Bronchial epithelial cell (primary cell): ENCODE measurements around the gene PCDHA2. TPM values are rescaled to one million over a fixed set of nuclear protein-coding genes. Genes with fewer than 3 reads are reported as not detected.
A peak's percentile ranks its signal among the peaks of the same experiment; 100 is the strongest.
"Not testable (repeated sequence)": the region's sequence is repeated elsewhere in the genome, so short reads cannot be mapped to it uniquely, and the experiment has no call there.

Experiments
- DNase-seq: peaks from one replicate; pipeline ENCODE4 v3.0.0-alpha.2; 2010; ENCODE audit warnings: low read depth
- FAIRE-seq: peaks from 2 replicates; lab custom pipeline; 2011; peaks lifted over from hg19 to GRCh38; lab: Jason Lieb, UNC
- H3K27me3 ChIP-seq: 2 replicates; pipeline ENCODE4 v1.5.1; 2011; ENCODE audit warnings: low read length; ENCODE audit not compliant: control insufficient read depth, insufficient read depth
- H3K36me3 ChIP-seq: 2 replicates; pipeline ENCODE4 v1.5.1; 2011; ENCODE audit warnings: low read length; ENCODE audit not compliant: control insufficient read depth, insufficient read depth
- H3K4me3 ChIP-seq: 2 replicates; pipeline ENCODE4 v1.5.1; 2011; ENCODE audit warnings: mild to moderate bottlenecking, low read depth, low read length, control low read depth
- total RNA-seq: library from RNA; depleted of rRNA; stranded (reverse); fragments of >200 nt; gene quantifications from 2 replicates; pipeline ENCODE4 v1.2.1, GENCODE V29; 2014
- TF ChIP-seq, protein P1 (sequence below): IDR thresholded peaks from 2 replicates; pipeline ENCODE4 v1.5.1; 2011; ENCODE audit warnings: mild to moderate bottlenecking, moderate library complexity, low read length, control low read depth, inconsistent platforms; ENCODE audit not compliant: insufficient read depth, severe bottlenecking

The PCDHA2 gene
- total RNA-seq, 1 donor from 2014 or later, result under 0.01 TPM

DNA sequence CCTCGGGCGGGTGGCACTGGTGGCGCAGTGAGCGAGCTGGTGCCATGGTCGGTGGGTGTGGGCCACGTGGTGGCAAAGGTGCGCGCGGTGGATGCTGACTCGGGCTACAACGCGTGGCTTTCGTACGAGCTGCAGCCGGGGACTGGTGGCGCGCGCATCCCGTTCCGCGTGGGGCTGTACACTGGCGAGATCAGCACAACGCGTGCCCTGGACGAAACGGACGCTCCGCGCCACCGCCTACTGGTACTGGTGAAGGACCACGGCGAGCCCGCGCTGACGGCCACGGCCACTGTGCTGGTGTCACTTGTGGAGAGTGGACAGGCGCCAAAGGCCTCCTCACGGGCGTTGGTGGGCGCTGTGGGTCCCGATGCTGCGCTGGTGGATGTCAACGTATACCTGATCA lies 14.2 kb downstream of the PCDHA2 start:
- H3K27me3 ChIP-seq, result no peaks in the 10 kb centered on the region
- no peaks in the 10 kb centered on the region for H3K36me3 ChIP-seq
- FAIRE-seq (no peak), DNase-seq (no peak)
- no peak overlapping the region for H3K4me3 ChIP-seq
- TF ChIP-seq, protein P1, sequence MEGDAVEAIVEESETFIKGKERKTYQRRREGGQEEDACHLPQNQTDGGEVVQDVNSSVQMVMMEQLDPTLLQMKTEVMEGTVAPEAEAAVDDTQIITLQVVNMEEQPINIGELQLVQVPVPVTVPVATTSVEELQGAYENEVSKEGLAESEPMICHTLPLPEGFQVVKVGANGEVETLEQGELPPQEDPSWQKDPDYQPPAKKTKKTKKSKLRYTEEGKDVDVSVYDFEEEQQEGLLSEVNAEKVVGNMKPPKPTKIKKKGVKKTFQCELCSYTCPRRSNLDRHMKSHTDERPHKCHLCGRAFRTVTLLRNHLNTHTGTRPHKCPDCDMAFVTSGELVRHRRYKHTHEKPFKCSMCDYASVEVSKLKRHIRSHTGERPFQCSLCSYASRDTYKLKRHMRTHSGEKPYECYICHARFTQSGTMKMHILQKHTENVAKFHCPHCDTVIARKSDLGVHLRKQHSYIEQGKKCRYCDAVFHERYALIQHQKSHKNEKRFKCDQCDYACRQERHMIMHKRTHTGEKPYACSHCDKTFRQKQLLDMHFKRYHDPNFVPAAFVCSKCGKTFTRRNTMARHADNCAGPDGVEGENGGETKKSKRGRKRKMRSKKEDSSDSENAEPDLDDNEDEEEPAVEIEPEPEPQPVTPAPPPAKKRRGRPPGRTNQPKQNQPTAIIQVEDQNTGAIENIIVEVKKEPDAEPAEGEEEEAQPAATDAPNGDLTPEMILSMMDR, result no peak

DNA sequence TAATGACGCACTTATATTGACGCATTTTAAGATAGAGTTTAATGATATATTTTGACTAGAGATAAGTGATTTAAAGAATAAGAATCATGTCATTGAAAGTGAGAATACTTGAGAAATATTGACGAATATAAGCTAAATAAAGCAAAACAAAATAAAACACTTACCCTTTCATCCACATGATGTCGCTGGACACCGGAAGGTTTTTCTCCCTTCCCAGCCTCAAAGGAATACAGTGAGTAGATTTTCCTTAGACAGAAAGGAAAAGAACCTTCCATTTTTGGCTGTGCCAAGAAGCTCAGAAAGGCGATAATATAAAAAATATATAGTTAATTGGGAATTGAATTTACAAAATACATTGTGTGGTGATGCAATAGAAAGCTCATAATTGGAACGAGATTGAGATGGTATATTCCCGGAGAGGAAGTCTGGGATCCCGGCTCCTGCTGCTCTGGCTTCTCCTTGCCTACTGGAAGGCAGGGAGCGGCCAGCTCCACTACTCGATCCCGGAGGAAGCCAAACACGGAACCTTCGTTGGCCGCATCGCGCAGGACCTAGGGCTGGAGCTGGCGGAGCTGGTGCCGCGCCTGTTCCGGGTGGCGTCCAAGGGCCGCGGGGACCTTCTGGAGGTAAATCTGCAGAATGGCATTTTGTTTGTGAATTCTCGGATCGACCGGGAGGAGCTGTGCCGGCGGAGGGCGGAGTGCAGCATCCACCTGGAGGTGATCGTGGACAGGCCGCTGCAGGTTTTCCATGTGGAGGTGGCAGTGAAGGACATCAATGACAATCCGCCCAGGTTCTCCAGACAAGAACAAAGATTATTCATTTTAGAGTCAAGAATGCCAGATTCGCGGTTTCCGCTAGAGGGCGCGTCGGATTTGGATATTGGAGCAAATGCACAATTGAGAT lies 27.0 kb downstream of the PCDHA2 start, which contains the start of gene PCDHA5:
Gene PCDHA5 (plus strand): TSS at position 239 of the 906 bp plus-strand sequence.
- H3K4me3 ChIP-seq, result no peak within 1 kb of the TSS
- H3K36me3 ChIP-seq, result no peaks in the 10 kb centered on the region
- FAIRE-seq (no peak), DNase-seq (peak; percentile 13)
- TF ChIP-seq, protein P1, result peak; percentile 35
- H3K27me3 ChIP-seq, result no peaks in the 10 kb centered on the region

DNA sequence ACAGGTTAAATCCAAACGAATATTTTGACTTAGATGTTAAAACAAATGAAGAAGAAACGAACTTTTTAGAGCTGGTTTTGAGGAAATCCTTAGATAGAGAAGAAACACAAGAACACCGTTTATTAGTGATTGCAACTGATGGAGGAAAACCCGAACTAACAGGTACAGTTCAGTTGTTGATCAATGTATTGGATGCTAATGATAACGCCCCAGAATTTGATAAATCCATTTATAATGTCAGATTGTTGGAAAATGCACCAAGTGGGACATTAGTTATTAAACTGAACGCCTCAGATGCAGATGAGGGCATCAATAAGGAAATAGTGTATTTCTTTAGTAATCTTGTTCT lies 27.6 kb downstream of the PCDHA2 start:
- Histone ChIP-seq H3K36me3 (no peaks in the 10 kb centered on the region), H3K4me3 (no peak overlapping the region), H3K27me3 (no peaks in the 10 kb centered on the region)
- TF ChIP-seq, protein P1, result no peak
- FAIRE-seq (no peak), DNase-seq (no peak)

DNA sequence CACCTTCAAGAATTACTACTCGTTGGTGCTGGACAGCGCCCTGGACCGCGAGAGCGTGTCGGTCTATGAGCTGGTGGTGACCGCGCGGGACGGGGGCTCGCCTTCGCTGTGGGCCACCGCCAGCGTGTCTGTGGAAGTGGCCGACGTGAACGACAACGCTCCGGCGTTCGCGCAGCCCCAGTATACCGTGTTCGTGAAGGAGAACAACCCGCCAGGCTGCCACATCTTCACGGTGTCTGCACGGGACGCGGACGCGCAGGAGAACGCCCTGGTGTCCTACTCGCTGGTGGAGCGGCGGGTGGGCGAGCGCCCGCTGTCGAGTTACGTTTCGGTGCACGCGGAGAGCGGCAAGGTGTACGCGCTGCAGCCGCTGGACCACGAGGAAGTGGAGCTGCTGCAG lies 28.3 kb downstream of the PCDHA2 start:
- not testable (repeated sequence) for H3K4me3 ChIP-seq, H3K27me3 ChIP-seq, DNase-seq, H3K36me3 ChIP-seq, FAIRE-seq

DNA sequence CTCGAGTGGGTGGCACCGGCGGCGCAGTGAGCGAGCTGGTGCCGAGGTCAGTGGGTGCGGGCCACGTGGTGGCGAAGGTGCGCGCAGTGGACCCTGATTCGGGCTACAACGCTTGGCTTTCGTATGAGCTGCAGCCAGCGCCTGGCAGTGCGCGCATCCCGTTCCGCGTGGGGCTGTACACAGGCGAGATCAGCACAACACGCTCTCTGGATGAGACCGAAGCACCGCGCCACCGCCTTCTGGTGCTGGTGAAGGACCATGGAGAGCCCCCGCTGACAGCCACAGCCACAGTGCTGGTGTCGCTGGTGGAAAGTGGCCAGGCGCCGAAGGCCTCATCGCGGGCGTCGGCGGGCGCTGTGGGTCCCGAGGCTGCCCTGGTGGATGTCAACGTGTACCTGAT lies 28.8 kb downstream of the PCDHA2 start:
- no peak overlapping the region for H3K4me3 ChIP-seq
- no peaks in the 10 kb centered on the region for H3K27me3 ChIP-seq
- TF ChIP-seq, protein P1, result no peak
- no peak for FAIRE-seq
- no peak for DNase-seq
- no peaks in the 10 kb centered on the region for H3K36me3 ChIP-seq

DNA sequence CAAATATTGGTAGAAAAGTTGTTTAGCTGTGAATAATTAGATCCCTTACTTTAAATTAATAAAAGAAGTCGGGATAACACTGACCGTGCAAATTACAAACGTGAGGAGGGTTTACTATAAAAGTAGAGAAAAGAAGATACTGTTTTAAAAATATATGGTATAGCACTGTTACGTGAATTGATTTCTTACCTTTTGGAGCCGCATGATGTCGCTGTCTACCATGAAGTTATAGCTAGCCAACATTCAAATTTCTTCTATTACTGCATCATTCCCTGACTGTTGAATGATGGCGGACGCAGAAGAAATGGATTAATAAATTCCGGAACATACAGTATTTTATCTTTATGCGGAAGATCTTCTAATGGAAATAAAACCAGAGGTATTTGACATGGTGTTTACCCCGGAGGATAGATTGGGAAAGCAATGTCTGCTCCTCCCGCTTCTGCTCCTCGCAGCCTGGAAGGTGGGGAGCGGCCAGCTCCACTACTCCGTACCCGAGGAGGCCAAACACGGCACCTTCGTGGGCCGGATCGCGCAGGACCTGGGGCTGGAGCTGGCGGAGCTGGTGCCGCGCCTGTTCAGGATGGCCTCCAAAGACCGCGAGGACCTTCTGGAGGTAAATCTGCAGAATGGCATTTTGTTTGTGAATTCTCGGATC lies 33.2 kb downstream of the PCDHA2 start, which contains the start of gene PCDHA6:
Gene PCDHA6 (plus strand): TSS at position 257 of the 658 bp plus-strand sequence. CDS start 132 bp downstream, at position 389.
- TF ChIP-seq, protein P1, result no peak
- H3K27me3 ChIP-seq, result no peaks in the 10 kb centered on the region
- no peak for FAIRE-seq
- H3K4me3 ChIP-seq, result no peak within 1 kb of the TSS
- H3K36me3 ChIP-seq, result no peaks in the 10 kb centered on the region
- DNase-seq, result peak; percentile 5
